LHCN-M2 (cell line): ENCODE data around the gene PPP1R13B. TPM values are rescaled to one million over a fixed set of nuclear protein-coding genes. Genes with fewer than 3 reads are reported as not detected.

Source experiments
- DNase-seq: peaks from one replicate; pipeline ENCODE4 v3.0.0-alpha.2; 2012; ENCODE audit warnings: low read depth
- total RNA-seq: library from RNA; depleted of rRNA; stranded (reverse); fragments of >200 nt; gene quantifications from 2 replicates; pipeline ENCODE4 v1.2.3, GENCODE V29; 2014

The PPP1R13B gene
- total RNA-seq, 1 experiment from 2014 or later, result 1.4 TPM

DNA sequence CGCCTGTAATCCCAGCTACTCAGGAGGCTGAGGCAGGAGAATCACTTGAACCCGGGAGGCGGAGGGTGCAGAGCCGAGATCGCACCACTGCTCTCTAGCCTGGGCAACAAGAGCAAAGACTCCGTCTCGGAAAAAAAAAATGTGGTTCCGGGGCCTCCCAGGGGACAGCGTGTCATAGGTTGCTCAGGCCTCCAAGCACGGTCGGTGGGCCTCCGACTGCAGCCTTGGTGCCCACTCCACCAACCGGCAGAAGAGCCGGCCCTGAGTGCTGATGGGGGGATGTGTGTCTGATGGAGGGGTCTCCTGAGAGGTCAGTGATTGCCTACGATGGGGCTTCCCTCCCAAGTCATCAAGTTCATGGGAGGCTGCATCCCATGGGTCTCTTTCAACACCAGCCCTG, 115.9 kb downstream of the PPP1R13B start:
- DNase-seq, result no peak

DNA sequence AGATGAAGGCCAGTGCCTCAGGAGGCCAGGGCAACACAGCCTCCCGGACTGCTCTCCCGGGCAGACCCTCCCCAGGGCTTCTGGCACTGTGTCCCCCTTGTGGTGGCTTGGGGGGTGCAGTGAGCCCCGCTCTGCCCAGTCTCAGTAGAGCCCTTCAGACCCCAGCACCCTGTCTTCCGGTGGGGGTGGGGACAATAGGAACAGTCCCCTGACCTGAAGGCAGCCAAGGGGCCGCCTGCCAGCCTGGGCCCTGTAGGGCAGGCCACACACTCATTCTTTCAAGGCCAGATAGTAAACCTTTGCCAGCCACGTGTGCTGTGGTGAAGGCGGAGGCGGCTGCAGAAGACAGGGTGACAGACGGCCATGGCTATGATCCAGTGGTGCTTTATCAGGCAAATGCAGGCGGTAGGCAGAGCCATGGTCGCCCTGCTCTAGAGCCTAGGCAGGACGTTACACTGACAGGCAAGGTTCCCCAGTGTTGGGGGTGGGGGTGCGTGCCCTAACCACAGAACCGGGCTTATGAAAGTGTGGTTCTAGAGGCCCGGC, 116.8 kb downstream of the PPP1R13B start:
- DNase-seq, result no peak

DNA sequence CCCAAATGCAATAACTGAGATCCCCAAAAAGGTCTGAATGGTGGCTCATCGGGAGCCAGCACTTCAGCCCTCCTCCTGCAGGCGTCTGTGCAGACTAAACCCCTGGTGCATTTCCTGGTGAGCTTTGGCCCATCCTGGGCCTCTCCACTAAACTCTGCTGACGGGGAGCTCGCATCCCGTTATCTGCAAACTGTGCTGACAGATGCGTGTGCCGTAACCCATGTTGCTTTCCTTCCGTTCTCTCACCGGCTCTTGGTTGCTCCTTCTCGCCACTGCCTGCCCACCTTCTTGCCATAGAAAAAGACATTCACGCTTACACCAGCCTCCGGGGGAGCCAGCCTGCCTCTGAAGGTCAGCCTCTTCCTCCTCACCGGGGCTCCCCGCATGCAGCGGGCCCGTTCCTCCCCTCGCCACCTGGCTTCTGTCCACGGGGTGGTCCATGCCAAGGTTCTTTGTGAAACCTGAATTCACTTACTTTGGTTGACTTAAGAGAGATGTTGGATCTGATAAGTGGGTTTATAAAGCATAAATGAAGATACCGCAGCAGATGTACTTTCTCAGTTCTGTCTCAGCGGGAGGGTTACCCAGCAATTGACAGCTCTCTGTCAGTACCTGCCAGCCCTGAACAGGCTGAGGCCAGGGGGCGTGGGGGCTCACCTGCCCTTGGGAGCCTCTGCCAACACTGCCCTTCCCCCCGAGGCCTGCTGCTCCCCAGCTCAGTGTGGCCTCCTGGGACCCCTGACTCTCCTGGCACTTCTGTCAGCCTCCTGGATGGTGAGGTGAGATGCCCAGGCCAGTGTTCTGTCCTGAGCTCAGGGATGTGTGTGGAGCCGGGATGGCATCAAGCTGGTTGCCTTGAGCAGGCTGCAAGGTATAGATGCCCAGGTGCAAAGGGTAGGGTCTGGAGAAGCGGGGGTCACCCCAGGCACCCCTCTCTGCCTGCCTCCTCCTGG, 117.6 kb downstream of the PPP1R13B start:
- DNase-seq, result no peak

DNA sequence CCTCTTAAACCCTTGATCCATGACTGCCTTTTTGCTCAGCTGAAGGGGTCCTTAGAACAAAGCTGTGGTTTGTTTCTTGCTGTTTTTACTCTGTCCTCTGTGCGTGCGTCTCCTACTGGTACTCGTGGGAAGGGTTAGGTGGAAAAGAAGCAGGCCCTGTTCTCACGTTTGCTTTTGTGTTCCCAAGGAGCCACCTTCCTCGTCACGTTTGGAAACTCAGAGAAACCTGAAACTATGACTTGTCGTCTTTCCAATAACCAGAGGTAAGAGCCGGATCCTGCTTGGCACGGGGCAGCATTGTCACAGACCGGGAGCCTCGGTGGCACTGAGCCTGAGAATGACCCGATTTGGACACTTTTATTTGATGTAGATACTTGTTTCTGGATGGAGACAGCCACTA, 118.7 kb downstream of the PPP1R13B start:
- no peak for DNase-seq

DNA sequence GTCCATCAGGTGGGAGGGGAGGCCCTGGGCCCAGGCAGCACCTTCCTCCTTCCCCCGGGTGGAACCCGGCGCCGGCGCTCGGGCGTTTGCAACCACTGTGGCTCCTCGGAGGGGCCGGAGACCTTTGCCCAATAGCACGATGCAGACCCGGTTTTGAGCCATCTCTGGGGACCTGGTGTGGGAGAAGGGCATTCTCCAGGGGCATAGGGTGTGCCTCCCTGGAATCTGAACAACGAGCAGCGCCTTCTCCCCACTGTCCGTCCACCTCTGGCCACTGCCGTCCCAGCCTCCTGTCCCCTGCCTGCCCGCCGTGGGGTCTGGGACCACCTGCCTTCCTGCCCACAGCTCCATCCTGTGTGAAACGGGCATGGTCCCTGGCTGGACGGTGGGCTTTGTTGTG, 119.2 kb downstream of the PPP1R13B start:
- no peak for DNase-seq

DNA sequence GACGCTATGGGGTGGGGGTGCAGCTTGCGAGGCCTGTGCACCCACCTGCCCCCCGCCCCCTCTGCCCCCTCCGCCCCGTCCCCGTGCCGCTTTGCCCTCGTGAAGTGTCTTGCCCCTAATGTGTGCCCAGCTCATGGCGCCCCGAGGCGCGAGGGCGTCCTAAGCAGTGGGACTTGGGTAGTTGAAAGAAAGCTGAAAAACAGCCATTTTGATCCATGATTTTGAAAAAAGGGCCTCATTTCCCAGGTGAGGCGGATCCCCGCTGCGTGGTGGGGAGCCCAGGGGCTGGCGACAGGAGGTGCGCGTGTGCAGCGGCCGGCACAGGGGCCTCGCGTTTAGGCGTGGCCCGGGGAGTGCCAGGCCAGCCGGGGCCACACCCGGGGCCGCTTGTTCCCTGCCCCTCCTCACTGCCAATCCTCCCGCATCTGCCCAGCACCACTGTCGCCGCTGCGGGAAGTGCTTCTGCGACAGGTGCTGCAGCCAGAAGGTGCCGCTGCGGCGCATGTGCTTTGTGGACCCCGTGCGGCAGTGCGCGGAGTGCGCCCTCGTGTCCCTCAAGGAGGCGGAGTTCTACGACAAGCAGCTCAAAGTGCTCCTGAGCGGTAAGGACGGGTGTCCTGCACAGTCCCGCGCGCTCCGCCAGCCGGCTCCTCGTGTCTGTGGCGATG, 119.9 kb downstream of the PPP1R13B start:
- DNase-seq, result no peak

DNA sequence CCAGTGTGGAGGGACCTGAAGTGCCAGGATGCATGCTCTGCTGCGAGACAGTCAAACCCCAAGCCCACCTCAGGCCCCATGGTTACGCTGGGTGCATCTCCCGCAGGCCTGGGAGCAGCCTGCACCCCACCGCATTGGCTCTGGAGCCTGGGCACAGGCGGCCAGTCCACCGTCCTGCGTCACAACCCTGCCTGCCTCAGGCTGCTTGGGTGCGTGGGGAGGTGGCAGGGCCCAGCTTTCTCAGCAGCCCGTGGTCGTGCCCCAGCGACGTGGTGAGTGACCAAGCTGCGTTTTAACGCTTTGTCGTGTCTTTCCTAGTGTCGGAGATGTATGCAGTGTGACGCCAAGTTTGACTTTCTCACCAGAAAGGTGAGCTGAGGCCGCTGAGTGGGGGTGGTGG, 120.9 kb downstream of the PPP1R13B start:
- DNase-seq, result no peak

DNA sequence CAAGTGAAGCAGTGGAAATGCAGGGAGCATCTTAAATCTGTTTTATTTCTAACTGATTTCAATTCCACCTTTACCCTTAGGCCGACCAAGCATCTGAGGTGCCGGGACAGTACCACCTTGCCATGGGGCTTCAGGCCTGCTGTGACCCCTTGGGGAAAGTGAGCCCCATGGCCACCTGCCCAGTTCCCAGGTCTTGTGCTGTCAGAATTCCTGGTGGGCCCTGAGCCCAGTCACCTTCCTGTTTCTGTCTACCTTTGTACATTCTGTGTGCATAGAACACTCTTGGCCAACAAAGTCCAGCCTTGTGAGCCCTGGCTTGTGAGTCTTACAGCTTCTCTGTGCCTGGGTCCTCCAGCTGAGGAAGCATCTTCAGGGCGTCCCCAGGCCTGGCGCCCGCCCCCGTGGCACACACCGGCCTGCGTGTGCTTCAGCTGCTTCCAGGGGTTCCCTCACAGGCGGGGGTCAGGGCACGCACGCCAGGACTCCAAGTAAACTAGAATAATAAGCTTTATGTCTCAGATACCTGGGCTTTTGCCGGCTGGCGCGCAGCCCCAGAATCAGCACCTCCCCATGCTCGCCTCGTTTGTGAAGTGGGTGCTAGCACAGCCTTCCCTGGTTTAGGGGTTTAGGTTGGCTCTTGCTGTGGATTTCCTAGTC, 121.5 kb downstream of the PPP1R13B start:
- DNase-seq, result no peak

DNA sequence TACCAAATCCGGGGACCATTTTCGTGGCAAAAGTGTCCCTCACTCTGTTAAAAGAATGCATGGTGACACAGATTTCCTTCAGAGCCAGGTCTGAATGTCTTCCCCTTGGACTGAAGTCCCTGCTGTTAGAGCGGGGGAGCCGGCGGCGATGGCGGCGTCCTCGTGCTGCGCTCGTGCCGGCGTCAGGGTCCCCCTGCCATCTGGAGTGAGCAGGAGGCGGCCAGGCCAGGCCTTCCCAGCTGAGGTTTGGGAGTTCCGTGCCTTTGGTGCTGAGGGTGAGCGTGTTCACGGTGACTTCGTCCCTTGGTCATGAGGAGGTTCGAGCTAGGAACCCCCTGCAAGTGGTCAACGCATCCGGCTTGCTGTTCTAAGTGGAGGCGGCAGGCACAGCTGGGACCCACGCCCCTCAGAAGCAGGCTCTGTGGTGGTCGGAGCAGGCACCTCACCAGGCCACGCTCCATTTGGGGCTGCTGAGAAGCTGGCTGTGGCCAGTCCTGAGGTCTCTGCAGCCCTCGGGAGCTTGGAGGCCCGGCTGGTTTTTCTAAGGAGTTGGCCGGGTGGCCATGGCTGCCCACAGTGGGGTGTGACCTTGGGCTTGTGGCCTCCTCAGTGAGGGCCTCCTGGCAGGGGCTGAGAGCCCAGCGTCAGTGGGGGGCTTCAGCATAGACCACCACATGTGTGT, 122.2 kb downstream of the PPP1R13B start:
- DNase-seq, result no peak

DNA sequence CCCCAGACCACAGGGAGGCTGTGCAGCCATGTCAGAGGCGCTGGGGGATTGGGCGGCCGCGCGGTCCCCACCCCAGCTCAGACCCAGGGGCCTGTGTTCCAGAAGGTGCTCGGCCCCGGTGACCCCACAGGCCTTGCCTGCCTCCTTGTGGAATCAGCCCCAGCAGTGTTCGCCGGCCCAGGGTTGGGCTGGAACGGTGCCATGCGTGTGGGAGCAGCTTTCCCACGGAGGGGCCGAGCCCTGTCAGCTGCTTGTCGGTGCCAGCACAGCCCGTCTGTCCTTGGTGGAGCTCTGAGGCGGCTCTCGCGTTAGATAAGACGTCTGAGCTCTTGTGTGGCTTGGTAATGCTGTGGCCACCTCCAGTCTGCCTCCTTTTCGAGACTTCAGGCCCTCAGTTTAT, 123.3 kb downstream of the PPP1R13B start:
- no peak for DNase-seq

DNA sequence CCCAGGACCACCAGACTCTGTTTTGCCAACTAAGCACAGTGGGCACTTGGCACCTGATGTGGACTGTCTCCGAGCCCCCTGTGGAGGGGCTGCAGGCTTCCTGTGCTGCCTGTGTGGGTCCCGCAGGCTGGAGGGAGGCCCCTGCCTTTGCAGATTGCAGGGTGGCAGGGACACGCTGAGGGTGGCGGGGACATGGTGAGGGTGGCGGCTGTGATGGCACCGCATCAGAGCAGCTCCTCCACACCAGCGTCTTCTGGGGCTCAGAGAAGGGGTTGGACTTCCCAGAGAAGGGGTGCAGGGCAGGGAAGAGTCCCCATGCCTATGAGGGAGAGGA, 123.7 kb downstream of the PPP1R13B start:
- DNase-seq, result no peak

DNA sequence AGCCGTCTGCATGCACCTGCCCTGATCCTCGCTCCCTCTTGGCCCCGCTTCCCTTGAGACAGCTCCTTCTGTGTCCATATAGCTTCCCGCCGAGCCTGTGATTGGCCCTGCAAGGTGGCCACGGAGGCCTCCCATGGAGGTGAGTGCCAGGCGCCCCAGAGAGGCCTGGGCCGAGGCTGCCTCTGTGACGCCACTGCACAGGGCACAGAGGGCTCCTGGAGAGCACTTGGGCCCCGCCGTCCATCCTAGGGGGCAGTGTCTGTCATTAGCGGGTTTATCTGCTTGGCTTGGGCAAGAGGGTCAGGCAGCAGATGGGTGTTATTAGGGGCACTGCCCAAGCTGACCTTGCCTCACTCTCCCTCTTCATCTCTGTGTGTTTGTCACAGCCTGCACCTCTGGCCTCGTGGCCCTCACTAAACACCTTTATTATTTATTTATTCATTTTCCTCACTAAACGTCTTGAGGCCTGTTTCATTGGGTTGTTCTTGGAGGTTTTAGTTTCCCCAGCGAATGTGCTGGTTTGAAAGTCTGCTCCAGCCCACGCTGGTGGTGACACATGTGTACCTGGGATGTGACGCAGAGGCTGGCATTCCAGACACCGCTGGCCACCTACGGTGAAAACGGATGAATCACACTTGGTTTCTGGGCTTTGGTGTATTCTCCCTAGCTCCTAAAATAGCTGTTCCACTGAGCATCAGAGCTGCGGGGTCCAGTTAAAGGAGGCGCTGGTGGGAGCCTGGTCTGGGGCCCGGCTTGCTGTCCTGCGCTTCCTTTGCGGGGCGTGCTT, 125.8 kb downstream of the PPP1R13B start:
- peak; percentile 45 for DNase-seq

DNA sequence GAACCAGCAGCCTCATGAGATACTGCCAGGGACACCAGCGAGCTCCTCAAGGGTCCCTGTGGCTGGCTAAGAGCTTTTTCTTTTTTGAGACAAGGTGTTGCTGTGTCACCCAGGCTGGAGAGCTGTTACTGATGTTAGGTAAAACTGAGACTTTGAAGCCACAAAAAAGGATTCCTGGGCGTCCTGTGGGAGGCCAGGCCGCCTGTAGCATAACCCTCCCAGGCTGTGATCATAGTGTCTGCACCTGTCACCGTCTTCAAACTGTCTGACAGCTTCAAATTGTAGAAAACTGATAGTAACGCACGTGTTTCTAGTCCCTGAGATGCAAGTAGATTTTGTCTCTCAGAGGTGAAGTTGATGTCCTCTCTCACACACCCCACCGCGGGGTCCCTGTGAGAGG, 127.6 kb downstream of the PPP1R13B start:
- peak; percentile 31 for DNase-seq

DNA sequence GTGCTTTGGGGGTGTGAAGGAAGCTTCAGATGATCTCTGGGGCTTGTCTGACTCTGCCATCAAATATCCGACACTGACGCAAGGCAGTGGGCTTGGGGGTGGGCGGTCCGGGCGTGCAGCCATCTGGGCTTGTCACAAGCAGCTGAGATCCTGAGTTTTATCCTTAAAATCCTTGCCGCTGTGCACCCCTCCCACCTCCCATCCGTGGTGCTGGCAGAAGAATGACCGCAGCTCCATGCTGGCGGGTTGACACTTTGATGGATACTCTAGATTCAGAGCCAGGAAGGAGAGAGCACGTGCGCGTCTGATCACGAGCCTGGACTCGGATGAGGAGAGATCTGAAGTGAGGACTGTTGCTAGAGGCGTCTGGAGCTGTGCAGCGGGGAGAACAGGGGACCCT, 128.8 kb downstream of the PPP1R13B start:
- no peak for DNase-seq

DNA sequence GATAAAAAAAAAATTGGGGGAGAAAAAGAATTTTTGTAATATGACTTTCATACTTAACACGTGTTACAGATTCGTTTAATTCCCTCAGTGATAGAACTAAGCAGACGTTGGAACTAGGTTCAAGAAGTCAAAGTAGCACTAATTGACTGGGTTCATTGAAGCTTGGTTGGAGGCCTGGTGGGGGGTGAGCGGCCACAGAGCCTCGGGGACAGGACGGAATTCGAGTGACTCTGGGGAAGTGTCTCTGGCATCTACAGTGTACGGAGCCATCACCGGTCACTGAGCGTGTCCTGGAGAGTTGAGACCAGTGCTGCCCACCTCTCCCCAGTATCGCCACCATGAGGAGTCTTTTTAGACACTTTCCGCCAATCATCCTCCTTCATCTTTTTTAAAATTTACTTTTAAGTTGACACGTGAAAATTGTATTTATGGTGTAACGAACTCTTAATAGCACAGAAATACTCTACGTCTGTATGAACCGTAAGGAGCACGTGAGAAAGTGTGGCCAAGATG, 130.4 kb downstream of the PPP1R13B start:
- DNase-seq, result no peak

DNA sequence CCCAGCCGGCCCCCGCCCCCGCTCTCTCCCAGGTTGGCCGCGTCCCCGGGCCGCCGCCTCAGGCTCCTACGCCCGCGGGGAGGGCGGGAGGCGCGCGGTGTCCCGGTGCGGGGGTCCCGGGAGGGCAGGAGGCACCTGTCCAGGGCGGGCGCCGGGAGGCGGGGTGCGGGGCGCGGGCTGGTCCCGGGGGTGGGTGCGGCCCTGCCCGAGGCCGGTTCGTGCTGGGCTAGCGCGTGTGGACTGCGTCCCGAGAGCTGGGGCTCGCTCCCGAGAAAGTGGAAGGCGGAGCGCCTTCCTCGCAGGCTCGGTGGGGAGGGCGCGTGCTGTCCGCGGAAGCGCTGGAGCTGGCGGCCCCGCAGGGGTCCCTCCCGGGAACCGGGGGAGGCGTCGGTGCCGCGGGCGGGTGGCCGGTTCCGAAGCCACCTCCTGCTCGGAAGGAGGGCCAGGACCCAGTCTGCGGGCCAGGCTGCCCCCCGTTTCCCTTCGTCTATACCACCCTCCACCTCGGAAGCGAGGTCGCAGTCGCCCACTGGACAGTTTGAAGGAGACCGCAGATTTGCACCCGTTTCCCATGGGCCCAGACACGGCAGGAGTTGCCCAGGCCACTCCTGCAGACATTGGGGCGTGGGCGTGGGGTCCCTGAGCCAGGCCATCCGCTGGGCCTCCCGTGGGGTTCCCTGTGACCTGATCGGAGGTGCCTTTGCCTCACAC, 131.1 kb downstream of the PPP1R13B start:
- no peak for DNase-seq

DNA sequence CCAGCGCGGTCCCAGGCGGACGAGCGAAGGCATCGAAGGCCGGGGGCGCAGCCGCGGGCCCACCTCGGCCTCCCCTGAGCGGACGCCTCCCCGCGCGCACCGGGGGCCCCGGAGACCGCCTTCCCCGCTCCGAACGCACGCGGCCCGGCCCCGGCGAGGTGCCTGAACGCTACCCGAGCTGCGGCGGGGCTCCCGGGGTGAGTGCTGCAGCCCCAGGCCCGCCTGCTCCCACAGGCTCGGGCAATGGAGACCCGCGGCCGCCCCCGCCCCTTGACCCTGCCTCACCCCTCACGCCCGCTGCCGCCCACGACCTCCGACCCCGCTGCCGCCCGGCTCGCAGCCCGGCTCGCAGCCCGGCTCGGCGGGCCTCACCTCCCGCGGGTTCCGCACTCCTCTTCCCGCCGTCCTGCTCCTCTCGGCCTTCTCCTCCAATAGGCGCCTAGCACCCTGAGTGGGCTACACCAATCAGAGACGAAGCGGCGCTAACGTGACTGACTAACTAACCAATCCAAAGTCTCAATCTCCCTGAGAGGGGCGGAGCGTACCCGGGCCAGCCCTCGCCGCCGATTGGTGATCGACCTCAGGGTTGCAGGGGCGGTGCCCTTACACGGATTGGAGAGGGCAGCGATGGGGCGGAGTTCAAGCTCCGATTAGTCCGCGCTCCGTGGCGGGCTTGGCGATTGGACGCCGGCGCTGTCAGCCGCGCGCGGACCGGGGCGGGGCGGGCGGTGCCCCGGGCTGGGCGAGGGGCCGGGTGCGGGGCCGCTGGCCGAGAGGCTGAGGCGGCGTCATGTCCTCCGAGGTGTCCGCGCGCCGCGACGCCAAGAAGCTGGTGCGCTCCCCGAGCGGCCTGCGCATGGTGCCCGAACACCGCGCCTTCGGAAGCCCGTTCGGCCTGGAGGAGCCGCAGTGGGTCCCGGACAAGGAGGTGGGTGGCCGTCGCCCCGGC, 132.0 kb downstream of the PPP1R13B start, which contains the start of the genes XRCC3 and ZFYVE21:
Gene XRCC3, minus strand, starts transcription at position 400 of the 949 bp plus-strand sequence. CDS start 4,364 bp downstream, outside the sequence.
Gene ZFYVE21, plus strand, starts transcription at position 759 of the 949 bp plus-strand sequence. Its CDS starts 32 bp downstream, at position 791.
- DNase-seq, result peak; percentile 99

DNA sequence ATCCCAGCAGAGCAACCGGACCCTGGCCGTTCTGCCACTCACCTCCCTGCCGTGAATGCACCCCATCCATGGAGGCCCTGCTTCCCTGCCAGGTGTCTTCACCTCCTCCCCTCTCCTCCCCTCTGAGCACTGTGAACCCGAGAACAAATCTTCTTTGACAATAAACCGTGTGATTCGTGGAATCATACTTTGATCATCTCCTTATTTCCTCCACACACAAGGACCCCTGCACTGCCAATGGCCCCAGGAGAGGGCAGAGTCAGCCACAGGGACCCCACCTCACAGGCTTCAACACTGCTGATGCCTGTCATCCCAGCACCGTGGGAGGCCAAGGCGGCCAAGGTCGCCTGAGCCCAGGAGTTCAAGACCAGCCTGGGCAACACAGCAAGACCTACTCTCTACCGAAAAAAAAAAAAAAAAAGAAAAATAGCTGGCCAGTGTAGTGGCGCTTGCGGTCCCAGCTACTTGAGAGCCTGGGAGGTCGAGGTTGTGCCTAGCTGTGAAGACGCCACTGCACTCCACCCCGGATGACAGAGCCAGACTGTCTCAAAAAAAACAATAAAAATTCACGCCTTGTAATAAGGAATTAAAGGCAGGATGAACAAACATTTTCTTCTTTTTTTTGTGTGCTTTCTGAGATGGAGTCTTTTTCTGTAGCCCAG, 133.2 kb downstream of the PPP1R13B start:
- DNase-seq, result no peak
